Right kidney (tissue), 1 donor: Measurements from ENCODE around the gene SH2D4B.
A peak's percentile ranks its signal among the peaks of the same experiment; 100 is the strongest.

Experiments used
- DNase-seq: peaks from one replicate; pipeline ENCODE4 v3.0.0-alpha.2; 2016

Gene SH2D4B

GRCh38 chr10:80647173-80647833 lies 109.6 kb downstream of the SH2D4B start:
- no peak for DNase-seq

- DNase-seq: no peak
These were observed 110.4 kb downstream of the SH2D4B start for GRCh38 chr10:80648106-80648505.

DNA sequence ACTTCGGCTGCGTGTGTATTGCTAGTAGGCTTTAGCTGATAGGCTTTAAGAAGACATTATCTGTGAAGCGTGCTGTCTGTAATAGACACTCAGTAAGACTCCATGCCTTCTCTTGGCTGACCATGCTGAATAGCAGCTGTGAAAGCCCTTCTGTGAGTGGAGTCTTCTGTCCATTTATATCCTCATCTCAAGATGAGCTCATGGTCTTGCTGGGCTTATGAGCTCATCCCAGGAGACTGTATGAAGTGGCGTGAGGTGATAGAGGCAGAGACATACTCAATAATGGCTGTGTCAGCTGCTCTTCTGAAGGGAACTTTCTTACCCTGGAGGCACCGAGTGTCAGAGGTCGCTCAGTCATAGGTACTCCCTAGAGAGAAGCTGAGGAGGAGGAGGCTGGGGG lies 111.5 kb downstream of the SH2D4B start:
- DNase-seq: no peak

- no peak for DNase-seq
These were observed 118.2 kb downstream of the SH2D4B start for GRCh38 chr10:80655898-80656297.

DNA sequence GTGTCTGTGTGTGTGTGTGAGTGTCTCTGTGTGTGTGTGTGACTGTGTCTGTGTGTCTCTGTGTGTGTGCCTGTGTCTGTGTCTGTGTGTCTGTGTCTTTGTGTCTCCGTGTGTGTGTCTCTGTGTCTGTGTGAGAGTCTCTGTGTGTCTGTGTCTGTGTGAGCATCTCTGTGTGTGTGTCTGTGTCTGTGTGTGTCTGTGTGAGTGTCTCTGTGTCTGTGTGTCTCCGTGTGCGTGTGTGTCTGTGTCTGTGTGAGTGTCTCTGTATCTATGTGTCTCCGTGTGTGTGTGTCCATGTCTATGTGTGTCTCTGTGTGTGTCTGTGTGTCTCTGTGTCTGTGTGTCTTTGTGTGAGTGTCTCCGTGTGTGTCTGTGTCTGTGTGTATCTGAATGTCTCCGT lies 120.4 kb downstream of the SH2D4B start:
- no peak for DNase-seq

DNA sequence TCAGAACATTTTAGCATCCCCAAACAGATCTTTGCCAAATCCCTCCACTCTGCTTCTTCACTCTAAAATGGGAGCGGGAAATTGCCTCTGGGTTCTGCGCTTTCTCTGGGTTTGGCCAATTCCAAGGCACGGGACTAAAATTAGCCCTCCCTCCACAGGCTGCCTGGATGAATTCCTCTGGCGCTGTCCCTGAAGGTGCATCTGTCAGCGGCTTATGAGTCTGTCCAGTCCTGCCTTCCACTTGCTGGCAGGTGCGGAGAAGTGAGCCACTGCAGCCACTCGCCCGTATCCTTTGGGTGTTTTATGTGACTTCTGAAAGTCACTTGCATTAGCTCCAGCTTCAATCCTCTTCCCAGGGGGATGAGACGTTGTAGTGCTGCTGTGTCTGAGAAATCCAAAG lies 121.6 kb downstream of the SH2D4B start:
- DNase-seq: no peak

DNA sequence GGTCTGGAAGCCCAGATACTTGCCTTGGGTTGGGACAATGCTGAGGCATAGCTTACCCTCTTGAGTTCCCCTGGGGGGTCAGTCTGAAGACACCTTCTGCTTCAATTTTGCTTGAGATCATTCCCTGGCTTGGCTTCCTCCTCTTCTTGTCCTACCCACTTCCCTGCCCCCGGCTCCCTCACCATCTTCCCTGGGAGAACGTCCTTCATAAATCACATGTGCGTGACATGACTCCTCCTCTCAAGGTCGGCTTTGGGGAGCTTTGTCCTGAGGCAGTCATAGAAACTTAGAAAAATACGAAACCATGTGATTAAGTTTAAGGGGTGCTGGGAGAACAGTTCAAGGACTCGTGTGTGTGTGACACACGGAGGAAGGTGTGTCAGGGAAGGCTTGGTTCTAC lies 122.6 kb downstream of the SH2D4B start:
- no peak for DNase-seq

DNA sequence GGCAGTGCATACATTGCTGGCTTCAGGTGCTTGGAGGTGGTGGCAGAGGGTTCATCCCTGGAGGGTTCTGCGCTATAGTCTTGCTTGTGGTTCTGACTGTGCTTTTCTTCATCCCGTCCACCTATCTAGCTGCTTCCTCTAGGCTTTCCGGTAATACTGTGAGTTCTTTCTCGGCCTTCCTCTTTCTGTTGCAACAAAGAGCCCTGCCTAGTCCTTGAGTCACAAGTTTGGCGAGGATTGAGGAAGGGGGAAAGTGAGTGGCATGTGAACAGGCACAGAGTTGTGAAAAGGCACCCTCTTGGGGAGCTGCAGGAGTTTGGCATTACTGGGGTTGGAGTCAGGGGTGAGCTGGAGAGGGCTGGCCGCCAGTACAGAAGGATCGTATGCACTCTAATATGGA lies 123.0 kb downstream of the SH2D4B start:
- DNase-seq: no peak

GRCh38 chr10:80661526-80661925 lies 123.8 kb downstream of the SH2D4B start:
- DNase-seq: no peak

DNA sequence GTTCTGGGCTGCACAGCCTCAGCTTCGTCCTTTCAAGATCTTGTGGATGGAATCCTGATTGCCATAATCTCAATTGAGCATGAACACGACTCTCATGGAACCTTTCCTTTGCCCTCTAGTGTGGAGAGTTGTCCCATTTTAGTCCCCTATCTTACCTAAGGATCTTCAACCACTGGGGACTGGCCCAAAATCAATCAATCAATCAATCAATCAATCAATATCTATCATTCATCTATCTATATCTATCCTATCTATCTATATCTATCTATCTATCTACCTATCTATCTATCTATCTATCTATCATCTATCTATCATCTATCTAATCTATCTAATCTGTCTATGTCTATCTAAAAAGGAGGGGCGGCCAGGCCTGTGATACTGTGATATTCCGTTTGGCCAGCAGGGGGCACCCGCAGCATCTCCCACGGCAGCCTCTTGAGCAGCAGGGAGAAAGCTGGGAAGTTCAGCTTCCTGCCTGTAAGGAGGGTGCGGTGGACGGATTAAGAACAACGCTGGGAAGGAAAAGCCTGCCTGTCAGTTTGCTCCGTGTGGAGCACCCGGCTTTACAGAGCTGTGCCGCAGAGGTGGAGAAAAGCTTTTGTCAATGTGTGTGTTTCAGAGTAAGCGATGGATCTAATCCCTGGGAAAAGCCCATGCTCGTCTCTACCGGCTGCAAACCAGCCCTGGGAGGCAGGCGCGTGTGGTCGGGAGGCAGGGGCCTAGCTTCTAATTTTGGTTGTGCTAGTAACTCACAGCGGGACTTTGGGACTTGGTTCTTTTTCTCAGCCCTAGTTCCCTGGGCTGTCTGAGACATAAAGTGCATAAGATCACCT lies 124.9 kb downstream of the SH2D4B start:
- DNase-seq: peak; percentile 85

- peak; percentile 67 for DNase-seq
These were observed 126.5 kb downstream of the SH2D4B start for GRCh38 chr10:80664071-80664680.

- no peak for DNase-seq
These were observed 131.8 kb downstream of the SH2D4B start for GRCh38 chr10:80669485-80669884.

DNA sequence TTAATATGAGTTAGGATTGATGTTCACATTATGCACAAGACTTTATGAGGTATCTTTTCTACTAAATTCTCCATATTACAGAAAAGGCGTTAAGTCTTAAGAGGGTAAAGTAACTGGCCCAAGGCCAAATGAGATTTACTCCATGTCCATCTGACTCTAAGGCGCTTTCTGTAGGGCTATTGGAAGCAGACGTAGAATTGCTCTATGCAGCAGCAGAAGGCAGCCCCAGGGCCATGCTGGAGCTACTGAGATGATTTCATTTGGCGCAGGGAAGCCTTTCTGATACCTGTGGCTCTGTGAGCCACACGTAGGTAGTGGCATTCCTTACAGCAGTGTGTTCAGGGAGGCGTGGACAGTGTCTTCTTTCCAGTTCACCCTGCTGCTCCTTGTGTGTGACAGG lies 133.1 kb downstream of the SH2D4B start:
- no peak for DNase-seq

GRCh38 chr10:80671847-80672246 lies 134.1 kb downstream of the SH2D4B start:
- DNase-seq: no peak

DNA sequence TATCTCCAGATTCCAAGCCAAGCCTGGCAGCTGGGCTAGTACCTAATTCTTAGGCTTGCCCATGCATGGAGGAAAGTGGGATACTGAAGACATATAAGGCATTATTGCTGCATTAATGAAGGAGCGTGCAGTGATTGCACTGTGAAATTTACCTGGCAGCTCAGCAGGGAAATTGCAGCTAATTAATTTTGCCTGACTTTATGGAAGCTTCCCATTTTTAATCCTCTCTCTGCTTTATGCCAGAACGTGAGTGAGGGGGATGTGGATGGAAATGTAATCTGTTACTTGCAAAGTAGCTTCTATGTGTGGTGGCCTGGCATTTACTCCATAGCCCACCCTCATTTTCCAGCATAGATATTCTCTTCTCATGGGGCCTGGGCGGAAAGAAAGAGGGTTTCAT lies 134.9 kb downstream of the SH2D4B start:
- no peak for DNase-seq

DNA sequence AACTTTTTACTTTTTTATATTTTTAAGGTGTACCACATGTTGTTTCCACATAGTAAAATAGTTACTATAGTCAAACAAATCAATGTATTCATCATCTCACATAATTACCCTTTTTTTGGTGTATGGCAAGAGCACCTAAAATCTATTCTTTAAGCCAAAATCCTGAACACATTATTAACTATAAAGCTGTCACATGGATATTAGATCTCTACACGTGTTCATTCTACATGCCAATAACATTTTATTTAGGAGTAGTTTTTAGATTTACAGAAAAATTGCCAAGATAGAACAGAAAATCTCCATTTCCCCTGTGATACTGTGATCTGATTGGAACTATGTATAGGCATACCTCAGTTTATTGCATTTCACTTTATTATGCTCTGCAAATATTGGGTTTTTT lies 137.1 kb downstream of the SH2D4B start:
- no peak for DNase-seq

- DNase-seq: no peak
These were observed 143.4 kb downstream of the SH2D4B start for GRCh38 chr10:80681142-80681541.

- DNase-seq: no peak
These were observed 146.6 kb downstream of the SH2D4B start for GRCh38 chr10:80684259-80684658.

GRCh38 chr10:80685355-80685754 lies 147.7 kb downstream of the SH2D4B start:
- DNase-seq: no peak

DNA sequence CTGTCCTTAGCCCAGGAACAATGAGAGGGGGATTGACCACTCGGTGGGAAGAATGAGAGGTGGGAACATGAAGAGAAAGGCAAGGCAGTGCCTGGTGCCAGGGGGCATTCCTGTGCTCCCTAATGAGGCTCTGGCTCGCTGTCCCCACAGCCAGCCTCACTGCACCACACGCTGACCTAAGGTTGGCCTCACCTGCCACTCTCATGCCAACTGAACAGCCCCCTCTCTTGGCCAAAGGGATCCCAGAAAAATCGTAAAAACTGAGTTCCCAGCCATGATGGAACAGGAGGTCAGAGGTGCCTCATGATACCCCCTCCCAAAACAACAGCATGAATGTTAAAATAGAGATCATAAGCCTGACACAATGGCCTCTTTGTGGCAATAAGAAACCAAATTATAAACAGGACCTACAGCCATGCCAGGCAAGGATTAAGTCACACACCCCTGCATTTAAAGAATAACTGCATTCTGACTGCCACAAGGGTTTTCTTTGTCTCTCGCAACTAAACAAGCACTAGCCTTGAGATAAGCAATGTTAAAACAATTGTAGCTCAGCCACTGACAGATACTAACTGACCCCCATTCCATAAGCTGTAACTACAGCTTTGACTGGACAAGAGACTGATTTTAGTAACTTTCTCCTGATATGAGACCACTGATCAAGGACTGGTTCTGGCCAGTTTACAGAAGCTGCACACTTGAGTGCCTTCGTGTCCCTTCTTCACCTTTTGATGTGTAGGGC lies 149.2 kb downstream of the SH2D4B start:
- no peak for DNase-seq

GRCh38 chr10:80687476-80687789 lies 149.7 kb downstream of the SH2D4B start:
- no peak for DNase-seq

GRCh38 chr10:80690434-80690833 lies 152.7 kb downstream of the SH2D4B start:
- DNase-seq: no peak

DNA sequence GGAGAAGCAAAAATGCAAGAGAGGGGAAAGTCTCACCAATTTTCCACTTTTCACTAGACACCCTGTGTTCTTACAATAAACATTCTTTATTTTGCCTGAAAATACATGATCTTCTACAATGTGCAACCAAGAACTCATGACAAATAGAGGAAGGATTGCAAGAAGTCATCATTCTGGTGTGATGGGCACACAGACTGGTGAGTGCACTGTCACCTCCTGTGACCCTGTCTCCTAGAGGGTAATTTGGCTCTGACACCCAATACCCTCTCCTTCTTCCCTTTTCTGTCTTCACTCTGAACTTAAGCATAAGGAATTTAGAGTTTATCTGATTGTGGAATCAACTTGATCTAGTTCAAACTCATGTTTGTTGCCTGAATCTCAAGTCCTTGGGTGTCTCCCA lies 153.7 kb downstream of the SH2D4B start:
- no peak for DNase-seq
